Measurements from ENCODE around the gene LDHAL6B.

DNA sequence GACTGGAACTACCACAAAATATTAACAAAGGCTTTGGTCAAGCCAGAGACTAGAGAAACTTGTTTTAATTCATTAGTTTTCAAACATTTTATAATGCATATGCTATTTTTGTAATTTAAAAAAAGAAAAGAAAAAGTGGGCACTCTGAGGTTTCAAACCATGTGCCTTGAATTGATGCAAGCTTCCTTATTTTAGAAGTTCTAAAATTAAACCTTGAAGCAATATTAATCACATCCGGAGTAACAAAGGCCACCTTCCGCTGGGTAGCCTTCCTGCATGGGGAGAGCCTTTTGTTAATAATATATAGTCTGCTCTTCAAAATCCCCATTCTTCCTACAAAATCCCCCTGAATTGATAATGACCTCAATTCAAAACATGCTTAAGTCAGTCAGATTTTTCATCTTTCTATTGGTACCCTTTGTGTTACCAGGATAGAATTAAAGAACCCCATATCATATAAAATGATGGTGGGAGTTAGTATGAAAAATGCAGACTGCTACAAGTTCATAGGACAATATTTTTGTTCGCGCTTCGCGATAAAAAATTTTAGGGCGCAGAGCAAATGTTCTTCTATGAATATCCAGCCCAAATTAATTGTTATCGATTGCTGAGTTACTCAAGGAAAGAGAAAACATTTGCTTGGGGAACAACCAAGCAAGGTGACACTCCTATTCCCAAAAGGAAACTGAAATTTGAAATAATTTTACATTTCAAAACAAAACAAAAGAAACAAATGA lies 30.6 kb downstream of the LDHAL6B start:
- no peak for TF ChIP-seq NRF1 (conservative IDR thresholded peaks at IDR 0.05 in 1 of 2, IDR thresholded peaks at IDR 0.05 in 1 of 2)
- TF ChIP-seq, protein P1, sequence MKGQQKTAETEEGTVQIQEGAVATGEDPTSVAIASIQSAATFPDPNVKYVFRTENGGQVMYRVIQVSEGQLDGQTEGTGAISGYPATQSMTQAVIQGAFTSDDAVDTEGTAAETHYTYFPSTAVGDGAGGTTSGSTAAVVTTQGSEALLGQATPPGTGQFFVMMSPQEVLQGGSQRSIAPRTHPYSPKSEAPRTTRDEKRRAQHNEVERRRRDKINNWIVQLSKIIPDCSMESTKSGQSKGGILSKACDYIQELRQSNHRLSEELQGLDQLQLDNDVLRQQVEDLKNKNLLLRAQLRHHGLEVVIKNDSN (CRISPR knock-in tag; IDR thresholded peaks at IDR 0.05): no peak
- TF ChIP-seq MYBL2 (IDR thresholded peaks at IDR 0.05; ENCODE audit: low read depth): no peak
- TF ChIP-seq MYBL2 (CRISPR knock-in tag; IDR thresholded peaks at IDR 0.05; ENCODE audit: borderline replicate concordance): no peak
- TF ChIP-seq ZNF586 (CRISPR knock-in tag; conservative IDR thresholded peaks at IDR 0.05): no peak
- TF ChIP-seq POLR2A (conservative IDR thresholded peaks at IDR 0.05): no peak
- TF ChIP-seq, protein P2, sequence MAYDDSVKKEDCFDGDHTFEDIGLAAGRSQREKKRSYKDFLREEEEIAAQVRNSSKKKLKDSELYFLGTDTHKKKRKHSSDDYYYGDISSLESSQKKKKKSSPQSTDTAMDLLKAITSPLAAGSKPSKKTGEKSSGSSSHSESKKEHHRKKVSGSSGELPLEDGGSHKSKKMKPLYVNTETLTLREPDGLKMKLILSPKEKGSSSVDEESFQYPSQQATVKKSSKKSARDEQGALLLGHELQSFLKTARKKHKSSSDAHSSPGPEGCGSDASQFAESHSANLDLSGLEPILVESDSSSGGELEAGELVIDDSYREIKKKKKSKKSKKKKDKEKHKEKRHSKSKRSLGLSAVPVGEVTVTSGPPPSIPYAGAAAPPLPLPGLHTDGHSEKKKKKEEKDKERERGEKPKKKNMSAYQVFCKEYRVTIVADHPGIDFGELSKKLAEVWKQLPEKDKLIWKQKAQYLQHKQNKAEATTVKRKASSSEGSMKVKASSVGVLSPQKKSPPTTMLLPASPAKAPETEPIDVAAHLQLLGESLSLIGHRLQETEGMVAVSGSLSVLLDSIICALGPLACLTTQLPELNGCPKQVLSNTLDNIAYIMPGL (CRISPR knock-in tag; IDR thresholded peaks at IDR 0.05): no peak
- TF ChIP-seq, protein P3, sequence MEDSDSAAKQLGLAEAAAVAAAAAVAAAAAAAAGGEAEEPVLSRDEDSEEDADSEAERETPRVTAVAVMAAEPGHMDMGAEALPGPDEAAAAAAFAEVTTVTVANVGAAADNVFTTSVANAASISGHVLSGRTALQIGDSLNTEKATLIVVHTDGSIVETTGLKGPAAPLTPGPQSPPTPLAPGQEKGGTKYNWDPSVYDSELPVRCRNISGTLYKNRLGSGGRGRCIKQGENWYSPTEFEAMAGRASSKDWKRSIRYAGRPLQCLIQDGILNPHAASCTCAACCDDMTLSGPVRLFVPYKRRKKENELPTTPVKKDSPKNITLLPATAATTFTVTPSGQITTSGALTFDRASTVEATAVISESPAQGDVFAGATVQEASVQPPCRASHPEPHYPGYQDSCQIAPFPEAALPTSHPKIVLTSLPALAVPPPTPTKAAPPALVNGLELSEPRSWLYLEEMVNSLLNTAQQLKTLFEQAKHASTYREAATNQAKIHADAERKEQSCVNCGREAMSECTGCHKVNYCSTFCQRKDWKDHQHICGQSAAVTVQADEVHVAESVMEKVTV (CRISPR knock-in tag; IDR thresholded peaks at IDR 0.05): no peak
- TF ChIP-seq, protein P4, sequence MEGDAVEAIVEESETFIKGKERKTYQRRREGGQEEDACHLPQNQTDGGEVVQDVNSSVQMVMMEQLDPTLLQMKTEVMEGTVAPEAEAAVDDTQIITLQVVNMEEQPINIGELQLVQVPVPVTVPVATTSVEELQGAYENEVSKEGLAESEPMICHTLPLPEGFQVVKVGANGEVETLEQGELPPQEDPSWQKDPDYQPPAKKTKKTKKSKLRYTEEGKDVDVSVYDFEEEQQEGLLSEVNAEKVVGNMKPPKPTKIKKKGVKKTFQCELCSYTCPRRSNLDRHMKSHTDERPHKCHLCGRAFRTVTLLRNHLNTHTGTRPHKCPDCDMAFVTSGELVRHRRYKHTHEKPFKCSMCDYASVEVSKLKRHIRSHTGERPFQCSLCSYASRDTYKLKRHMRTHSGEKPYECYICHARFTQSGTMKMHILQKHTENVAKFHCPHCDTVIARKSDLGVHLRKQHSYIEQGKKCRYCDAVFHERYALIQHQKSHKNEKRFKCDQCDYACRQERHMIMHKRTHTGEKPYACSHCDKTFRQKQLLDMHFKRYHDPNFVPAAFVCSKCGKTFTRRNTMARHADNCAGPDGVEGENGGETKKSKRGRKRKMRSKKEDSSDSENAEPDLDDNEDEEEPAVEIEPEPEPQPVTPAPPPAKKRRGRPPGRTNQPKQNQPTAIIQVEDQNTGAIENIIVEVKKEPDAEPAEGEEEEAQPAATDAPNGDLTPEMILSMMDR (IDR thresholded peaks at IDR 0.05 in 2 of 3, conservative IDR thresholded peaks at IDR 0.05 in 1 of 3; ENCODE audit: insufficient read depth in 2 of 3, low read depth in 1 of 3, low read length in 3 of 3): no peak
- TF ChIP-seq, protein P5, sequence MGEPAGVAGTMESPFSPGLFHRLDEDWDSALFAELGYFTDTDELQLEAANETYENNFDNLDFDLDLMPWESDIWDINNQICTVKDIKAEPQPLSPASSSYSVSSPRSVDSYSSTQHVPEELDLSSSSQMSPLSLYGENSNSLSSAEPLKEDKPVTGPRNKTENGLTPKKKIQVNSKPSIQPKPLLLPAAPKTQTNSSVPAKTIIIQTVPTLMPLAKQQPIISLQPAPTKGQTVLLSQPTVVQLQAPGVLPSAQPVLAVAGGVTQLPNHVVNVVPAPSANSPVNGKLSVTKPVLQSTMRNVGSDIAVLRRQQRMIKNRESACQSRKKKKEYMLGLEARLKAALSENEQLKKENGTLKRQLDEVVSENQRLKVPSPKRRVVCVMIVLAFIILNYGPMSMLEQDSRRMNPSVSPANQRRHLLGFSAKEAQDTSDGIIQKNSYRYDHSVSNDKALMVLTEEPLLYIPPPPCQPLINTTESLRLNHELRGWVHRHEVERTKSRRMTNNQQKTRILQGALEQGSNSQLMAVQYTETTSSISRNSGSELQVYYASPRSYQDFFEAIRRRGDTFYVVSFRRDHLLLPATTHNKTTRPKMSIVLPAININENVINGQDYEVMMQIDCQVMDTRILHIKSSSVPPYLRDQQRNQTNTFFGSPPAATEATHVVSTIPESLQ (CRISPR knock-in tag; IDR thresholded peaks at IDR 0.05): no peak
- TF ChIP-seq GABPA (tag; conservative IDR thresholded peaks at IDR 0.05; ENCODE audit: low read depth): no peak
- no peak for TF ChIP-seq ARNT (IDR thresholded peaks at IDR 0.05)
